ENCODE results near the gene FRS3. TPM values are rescaled to one million over a fixed set of nuclear protein-coding genes. Genes with fewer than 3 reads are reported as not detected.

Gene FRS3
- total and polyA plus RNA-seq, 9 of the 15 experiments (the other 6 are each of a cell fraction or from before 2014, with no cell fraction given): 0.03 to 3.7 (median 1.6) TPM

GRCh38 chr6:41786451-41787218 is 6.9 kb upstream of the FRS3 start (continued):
- TF ChIP-seq USF1 (CRISPR knock-in tag; IDR thresholded peaks at IDR 0.05) (peak; percentile 19; the same call in 1 of the 2 replicates), POLR2H (tag; IDR thresholded peaks at IDR 0.05; ENCODE audit: low read depth) (no peak), RBM34 (IDR thresholded peaks at IDR 0.05; ENCODE audit: borderline replicate concordance, insufficient read depth, low read length) (0 out of 2 replicates have a peak, but pooled peaks have one; percentile 50), CTCF (IDR thresholded peaks at IDR 0.05 in 2 of 3, conservative IDR thresholded peaks at IDR 0.05 in 1 of 3; ENCODE audit: insufficient read depth in 2 of 3, low read depth in 1 of 3, low read length in 3 of 3) (peak; percentile 76 to 97 (median 88)), HINFP (tag; conservative IDR thresholded peaks at IDR 0.05; ENCODE audit: low read depth) (no peak), ZC3H4 (CRISPR knock-in tag; IDR thresholded peaks at IDR 0.05; ENCODE audit: borderline replicate concordance) (peak; percentile 42; the same call in 1 of the 2 replicates), CBX1 (IDR thresholded peaks at IDR 0.05; ENCODE audit: low read depth) (peak; percentile 93), ZNF764 (CRISPR knock-in tag; IDR thresholded peaks at IDR 0.05; ENCODE audit: low read depth) (0 out of 2 replicates have a peak, but pooled peaks have one; percentile 22), NEUROD1 (IDR thresholded peaks at IDR 0.05; ENCODE audit: borderline replicate concordance, low read depth, low read length, partially characterized antibody) (no peak), GMEB1 (CRISPR knock-in tag; IDR thresholded peaks at IDR 0.05) (peak; percentile 61), SIX5 (IDR thresholded peaks at IDR 0.05; ENCODE audit: borderline replicate concordance in 1 of 2, insufficient read depth in 1 of 2, low read depth in 1 of 2, low read length in 2 of 2) (no peak), GABPA (tag; conservative IDR thresholded peaks at IDR 0.05; ENCODE audit: low read depth) (no peak), STAG1 (CRISPR knock-in tag; IDR thresholded peaks at IDR 0.05; ENCODE audit: borderline replicate concordance) (peak; percentile 63; the same call in 1 of the 2 replicates), CGGBP1 (CRISPR knock-in tag; IDR thresholded peaks at IDR 0.05) (peak; percentile 90; the same call in 1 of the 2 replicates), ETS1 (conservative IDR thresholded peaks at IDR 0.05; ENCODE audit: control insufficient read depth, low read depth, low read length) (peak; percentile 32; the same call in 1 of the 2 replicates), ZNF79 (CRISPR knock-in tag; IDR thresholded peaks at IDR 0.05; ENCODE audit: low read depth) (0 out of 2 replicates have a peak, but pooled peaks have one; percentile 36), ELF2 (CRISPR knock-in tag; IDR thresholded peaks at IDR 0.05) (no peak), ZNF699 (CRISPR knock-in tag; IDR thresholded peaks at IDR 0.05; ENCODE audit: insufficient replicate concordance) (no peak)

All from K562 (cell line).